Mesenchymal stem cell (in vitro differentiated cells and primary cell): Measurements from ENCODE around the gene MUC5B.

Source experiments
- DNase-seq: peaks from one replicate; pipeline ENCODE4 v3.0.0-alpha.2; 2013
- H2AFZ ChIP-seq: one replicate; pipeline ENCODE4 v1.6.1; 2013; ENCODE audit warnings: low read depth, mild to moderate bottlenecking, control low read depth, inconsistent platforms, low read length, moderate library complexity
- H2AK5ac ChIP-seq: 2 replicates; pipeline ENCODE4 v1.6.1; 2013; ENCODE audit warnings: low read length, moderate library complexity, mild to moderate bottlenecking, inconsistent platforms; ENCODE audit not compliant: severe bottlenecking
- H2BK120ac ChIP-seq: one replicate; pipeline ENCODE4 v1.6.1; 2013; ENCODE audit warnings: low read depth, mild to moderate bottlenecking, inconsistent platforms, low read length, moderate library complexity
- H2BK12ac ChIP-seq, 2 experiments: one replicate each; pipeline ENCODE4 v1.6.1; 2013; ENCODE audit warnings: inconsistent platforms in 2 of 2, low read length in 2 of 2, mild to moderate bottlenecking in 2 of 2, moderate library complexity in 2 of 2, control low read depth in 1 of 2
- H2BK15ac ChIP-seq: one replicate; pipeline ENCODE4 v1.6.1; 2013; ENCODE audit warnings: mild to moderate bottlenecking, low read depth, inconsistent platforms; ENCODE audit not compliant: poor library complexity, severe bottlenecking
- H2BK5ac ChIP-seq: 2 replicates; pipeline ENCODE4 v1.6.1; 2013; ENCODE audit warnings: low read depth, mild to moderate bottlenecking, low read length, control low read depth, inconsistent platforms; ENCODE audit not compliant: poor library complexity, severe bottlenecking
- H3K14ac ChIP-seq, 2 experiments: one replicate each; pipeline ENCODE4 v1.6.1; 2013; ENCODE audit warnings: inconsistent platforms in 2 of 2, low read length in 2 of 2, control low read depth in 1 of 2, mild to moderate bottlenecking in 1 of 2, moderate library complexity in 1 of 2
- H3K18ac ChIP-seq, 2 experiments: one replicate each; pipeline ENCODE4 v1.6.1; 2013; ENCODE audit warnings: inconsistent platforms in 2 of 2, low read length in 2 of 2, control low read depth in 1 of 2, low read depth in 1 of 2, mild to moderate bottlenecking in 1 of 2
- H3K23ac ChIP-seq, 2 experiments: one replicate each; pipeline ENCODE4 v1.6.1; 2013; ENCODE audit warnings: inconsistent platforms in 2 of 2, low read length in 2 of 2, mild to moderate bottlenecking in 2 of 2, moderate library complexity in 2 of 2, control low read depth in 1 of 2
- H3K27ac ChIP-seq: 2 replicates; pipeline ENCODE4 v1.5.1; 2013; ENCODE audit warnings: mild to moderate bottlenecking, moderate library complexity, low read length, control low read depth, inconsistent platforms; ENCODE audit not compliant: poor library complexity, severe bottlenecking
- H3K27me3 ChIP-seq, 2 experiments: 2 replicates each; pipeline versions ENCODE4 v1.6.1 to v1.7.0; 2013; ENCODE audit warnings: low read length in 2 of 2, mild to moderate bottlenecking in 2 of 2, moderate library complexity in 2 of 2, control low read depth in 1 of 2, inconsistent platforms in 1 of 2; ENCODE audit not compliant: control insufficient read depth in 1 of 2, insufficient read depth in 1 of 2
- H3K36me3 ChIP-seq, 2 experiments: 2 replicates each; pipeline versions ENCODE4 v1.6.1 to v1.7.0; 2013; ENCODE audit warnings: low read length in 2 of 2, control low read depth in 1 of 2, inconsistent platforms in 1 of 2, low read depth in 1 of 2, mild to moderate bottlenecking in 1 of 2; ENCODE audit not compliant: insufficient read depth in 2 of 2, control insufficient read depth in 1 of 2
- H3K4ac ChIP-seq, 2 experiments: one replicate each; pipeline ENCODE4 v1.6.1; 2013; ENCODE audit warnings: inconsistent platforms in 2 of 2, low read length in 2 of 2, mild to moderate bottlenecking in 2 of 2, moderate library complexity in 2 of 2, control low read depth in 1 of 2, low read depth in 1 of 2
- H3K4me1 ChIP-seq: 2 replicates; pipeline ENCODE4 v1.6.1; 2013; ENCODE audit warnings: low read depth, low read length, control low read depth; ENCODE audit not compliant: control insufficient read depth, insufficient read depth
- H3K4me2 ChIP-seq: 2 replicates; pipeline ENCODE4 v1.6.1; 2013; ENCODE audit warnings: low read length, mild to moderate bottlenecking, inconsistent platforms; ENCODE audit not compliant: poor library complexity, severe bottlenecking
- H3K4me3 ChIP-seq, 2 experiments: 2 replicates each; pipeline versions ENCODE4 v1.5.1 to v1.7.0; 2013; ENCODE audit warnings: low read length in 2 of 2, mild to moderate bottlenecking in 2 of 2, control low read depth in 1 of 2, low read depth in 1 of 2; ENCODE audit not compliant: insufficient read depth in 1 of 2
- H3K79me1 ChIP-seq: replicated peaks from 2 replicates; pipeline ENCODE4 v1.6.1; 2013; ENCODE audit warnings: mild to moderate bottlenecking, control low read depth, low read length, inconsistent platforms; ENCODE audit not compliant: poor library complexity, severe bottlenecking
- H3K9ac ChIP-seq: 2 replicates; pipeline ENCODE4 v1.7.0; 2013; ENCODE audit warnings: mild to moderate bottlenecking, low read length, moderate library complexity
- H3K9me3 ChIP-seq: 2 replicates; pipeline ENCODE4 v1.7.0; 2013; ENCODE audit warnings: mild to moderate bottlenecking, low read length; ENCODE audit not compliant: control insufficient read depth
- H4K8ac ChIP-seq: one replicate; pipeline ENCODE4 v1.6.1; 2013; ENCODE audit warnings: inconsistent platforms, mild to moderate bottlenecking, low read length, moderate library complexity
- H4K91ac ChIP-seq: one replicate; pipeline ENCODE4 v1.6.1; 2013; ENCODE audit warnings: mild to moderate bottlenecking, low read length, inconsistent platforms
- WGBS: methylation state at CpG from one replicate; pipeline ENCODE4 v1.1.7; 2013; ENCODE audit warnings: mixed read lengths; 5-methylcytosine and 5-hydroxymethylcytosine counted together

Gene MUC5B

DNA sequence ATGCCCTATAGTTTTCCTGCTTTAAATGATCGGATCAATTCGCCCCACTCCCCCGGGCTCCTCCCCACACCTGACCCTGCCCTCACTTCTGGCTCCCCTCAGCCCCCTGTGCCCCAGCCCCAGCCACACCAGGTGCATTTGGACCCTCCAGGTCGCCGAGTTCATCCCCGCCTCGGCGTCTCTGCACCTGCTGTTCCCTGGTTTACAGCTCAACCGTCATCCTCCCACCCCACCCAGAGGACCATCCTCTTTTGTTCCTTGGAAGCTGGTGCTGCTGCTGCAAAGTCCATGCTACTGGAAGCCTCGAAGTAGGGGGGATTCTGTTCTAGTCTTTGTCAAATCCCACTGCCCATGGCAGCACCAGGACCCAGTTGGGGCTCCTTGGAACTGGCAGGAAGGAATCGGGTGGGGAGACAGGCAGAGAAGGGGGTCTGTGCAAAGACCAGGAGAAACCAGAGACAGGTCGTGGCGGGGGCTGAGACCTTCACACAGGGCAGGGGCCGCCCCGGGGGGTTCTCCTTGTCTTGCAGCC, 4.5 kb upstream of the MUC5B start:
- WGBS, result 79% methylated on average over 14 of the region's 15 CpGs
- peaks cover 22% of the 10 kb centered on the region for H3K9me3 ChIP-seq
- no peak overlapping the region for H3K23ac ChIP-seq
- H3K9ac ChIP-seq, result no peak overlapping the region
- H2BK15ac ChIP-seq, result no peak overlapping the region
- no peaks in the 10 kb centered on the region for H3K36me3 ChIP-seq
- no peak overlapping the region for H4K91ac ChIP-seq
- H3K27ac ChIP-seq, result no peak overlapping the region
- H3K4ac ChIP-seq, result no peak overlapping the region
- H3K18ac ChIP-seq, result no peak overlapping the region
- H2AK5ac ChIP-seq, result no peak overlapping the region
- H4K8ac ChIP-seq, result no peak overlapping the region
- no peak overlapping the region for H2AFZ ChIP-seq
- no peak overlapping the region for H2BK120ac ChIP-seq
- no peak overlapping the region for H3K4me3 ChIP-seq
- no peaks in the 10 kb centered on the region for H3K79me1 ChIP-seq
- no peak overlapping the region for H2BK12ac ChIP-seq
- no peak for DNase-seq
- H2BK5ac ChIP-seq, result no peak overlapping the region
- no peak overlapping the region for H3K4me2 ChIP-seq
- H3K4me1 ChIP-seq, result no peaks in the 10 kb centered on the region
- H3K27me3 ChIP-seq, result peaks cover 10 to 40% of the 10 kb centered on the region in 2 experiments
- no peak overlapping the region for H3K14ac ChIP-seq

DNA sequence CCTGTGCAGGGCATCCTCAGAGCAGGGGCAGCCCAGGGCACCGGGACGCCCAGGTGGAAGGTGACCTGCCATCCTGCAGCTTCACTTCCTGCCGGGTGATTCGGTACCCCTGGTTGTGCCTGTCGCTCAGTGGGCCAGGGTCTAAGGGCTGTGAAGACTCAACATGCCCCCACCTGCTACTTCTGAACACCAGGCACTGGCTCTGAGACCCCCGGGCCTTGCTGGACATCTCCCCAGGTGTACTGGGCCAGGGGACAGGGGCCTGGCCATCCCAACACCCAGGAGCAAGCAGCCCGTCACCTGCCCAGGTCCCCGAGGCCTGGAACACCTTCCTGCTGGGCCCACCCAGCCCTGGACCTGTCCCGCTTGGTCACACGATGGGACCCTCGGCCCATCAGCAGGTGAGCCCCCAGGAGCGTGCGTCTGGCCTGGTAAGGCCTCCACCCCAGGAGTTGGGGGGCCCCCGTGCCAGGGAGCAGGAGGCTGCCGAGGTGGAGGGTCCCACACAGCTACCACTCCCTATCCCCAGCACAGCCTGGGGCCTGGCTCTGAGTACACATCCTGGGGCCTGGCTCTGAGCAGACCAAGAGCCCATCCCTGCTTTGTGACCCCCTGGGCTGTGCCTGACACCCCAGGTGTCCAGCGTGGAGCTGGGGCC, 3.9 kb upstream of the MUC5B start:
- H3K4me2 ChIP-seq, result no peak overlapping the region
- no peak overlapping the region for H3K23ac ChIP-seq
- WGBS, result 82% methylated on average over 15 of the region's 16 CpGs

DNA sequence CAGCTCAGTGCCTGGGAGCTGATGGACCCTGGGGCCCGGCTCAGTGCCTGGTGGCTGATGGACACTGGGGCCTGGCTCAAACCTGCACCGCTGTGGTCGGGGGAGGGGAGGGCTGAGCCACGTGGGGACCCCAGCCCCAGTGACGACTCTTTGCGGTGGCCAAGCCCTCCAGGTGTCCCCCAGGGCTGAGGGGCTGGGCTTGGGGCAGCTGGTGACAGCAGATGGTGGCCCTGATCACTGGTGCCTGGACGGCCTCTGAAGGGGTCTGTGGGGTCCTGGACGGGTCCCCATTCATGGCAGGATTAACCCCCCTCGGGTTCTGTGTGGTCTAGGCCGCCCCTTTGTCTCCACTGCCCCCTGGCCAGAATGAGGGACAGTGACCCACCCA, 3.4 kb upstream of the MUC5B start:
- H3K4me1 ChIP-seq, result no peaks in the 10 kb centered on the region
- no peak overlapping the region for H2BK15ac ChIP-seq
- no peak for DNase-seq
- H2BK12ac ChIP-seq, result no peak overlapping the region
- H3K27ac ChIP-seq, result no peak overlapping the region
- peaks cover 12% of the 10 kb centered on the region for H3K9me3 ChIP-seq
- no peak overlapping the region for H3K9ac ChIP-seq
- no peak overlapping the region for H2BK120ac ChIP-seq
- no peak overlapping the region for H4K91ac ChIP-seq
- no peaks in the 10 kb centered on the region for H3K79me1 ChIP-seq
- H3K23ac ChIP-seq, result no peak overlapping the region
- no peak overlapping the region for H3K4ac ChIP-seq
- H4K8ac ChIP-seq, result no peak overlapping the region
- no peaks in the 10 kb centered on the region for H3K36me3 ChIP-seq
- H2AK5ac ChIP-seq, result no peak overlapping the region
- no peak overlapping the region for H3K18ac ChIP-seq
- peaks cover 10 to 38% of the 10 kb centered on the region in 2 experiments for H3K27me3 ChIP-seq
- 73% methylated on average over 10 of the region's 10 CpGs for WGBS
- H2BK5ac ChIP-seq, result no peak overlapping the region
- no peak overlapping the region for H2AFZ ChIP-seq
- H3K14ac ChIP-seq, result no peak overlapping the region
- no peak overlapping the region for H3K4me3 ChIP-seq
- H3K4me2 ChIP-seq, result no peak overlapping the region

More for the DNA sequence above, 3.9 kb upstream of the MUC5B start:
- Histone ChIP-seq H2BK15ac (no peak overlapping the region), H3K4ac (no peak overlapping the region), H3K9me3 (peaks cover 17% of the 10 kb centered on the region), H2AK5ac (no peak overlapping the region), H4K8ac (no peak overlapping the region), H3K4me3 (no peak overlapping the region), H2BK12ac (no peak overlapping the region), H2BK5ac (no peak overlapping the region), H3K36me3 (no peaks in the 10 kb centered on the region), H3K79me1 (no peaks in the 10 kb centered on the region), H2BK120ac (no peak overlapping the region), H3K9ac (no peak overlapping the region), H2AFZ (no peak overlapping the region), H3K27ac (no peak overlapping the region), H4K91ac (no peak overlapping the region), H3K18ac (no peak overlapping the region), H3K14ac (no peak overlapping the region), H3K4me1 (no peaks in the 10 kb centered on the region), H3K27me3 (peaks cover 10 to 40% of the 10 kb centered on the region in 2 experiments)
- DNase-seq, result no peak

DNA sequence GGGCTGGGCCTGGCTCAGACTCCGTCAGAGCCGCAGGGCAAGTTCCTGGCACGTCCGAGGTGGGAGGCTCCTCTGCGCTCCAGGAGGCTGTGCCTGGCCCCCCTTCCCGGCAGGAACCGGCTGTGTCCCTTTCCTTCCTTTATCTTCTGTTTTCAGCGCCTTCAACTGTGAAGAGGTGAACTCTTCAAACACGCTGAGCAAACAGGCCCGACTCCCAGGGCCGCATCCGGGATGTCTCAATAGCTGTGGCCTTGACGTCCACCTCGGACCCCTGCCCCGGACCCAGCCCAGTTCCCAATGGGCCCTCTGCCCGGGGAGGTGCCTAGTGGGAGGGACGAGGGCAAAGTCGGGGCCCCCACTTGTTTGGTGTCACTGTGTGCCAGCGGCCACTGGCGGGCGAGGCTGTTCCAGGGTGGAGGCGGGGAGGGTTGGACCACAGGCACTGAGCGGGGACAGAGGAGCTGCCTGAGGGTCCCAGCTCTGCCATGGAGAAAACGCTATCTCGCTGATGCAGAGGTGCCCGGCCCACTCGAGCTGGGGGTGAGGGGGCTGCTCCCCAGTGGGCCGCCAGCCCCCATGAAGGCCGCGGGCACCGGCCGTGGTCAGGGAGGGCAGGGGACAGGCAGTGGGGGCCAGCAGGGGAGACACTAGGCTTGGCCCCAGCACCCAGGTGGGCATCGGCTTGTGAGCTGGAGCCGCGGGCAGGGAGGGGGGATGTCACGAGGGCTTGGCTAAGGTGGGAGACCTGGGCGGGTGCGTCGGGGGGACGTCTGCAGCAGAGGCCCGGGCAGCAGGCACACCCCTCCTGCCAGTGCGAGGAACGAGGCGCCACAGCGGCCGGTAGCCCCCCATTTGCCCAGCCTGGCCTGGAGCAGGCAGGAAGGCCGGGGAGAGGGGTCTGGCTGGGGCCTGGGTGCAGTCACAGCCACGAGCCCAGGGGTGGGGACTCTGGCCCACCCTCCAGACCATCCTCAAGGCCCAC, 2.7 kb upstream of the MUC5B start:
- Histone ChIP-seq H3K36me3 (no peaks in the 10 kb centered on the region), H3K4me3 (no peak overlapping the region), H2BK15ac (no peak overlapping the region), H2BK120ac (no peak overlapping the region), H2BK5ac (no peak overlapping the region), H3K23ac (no peak overlapping the region), H3K27ac (no peak overlapping the region), H2AFZ (no peak overlapping the region), H3K4ac (no peak overlapping the region), H3K9me3 (peaks cover 5% of the 10 kb centered on the region), H3K9ac (no peak overlapping the region), H4K91ac (no peak overlapping the region), H3K18ac (no peak overlapping the region), H3K27me3 (peaks cover 10 to 36% of the 10 kb centered on the region in 2 experiments), H3K4me1 (no peaks in the 10 kb centered on the region), H2AK5ac (no peak overlapping the region), H3K4me2 (no peak overlapping the region), H3K14ac (no peak overlapping the region), H3K79me1 (no peaks in the 10 kb centered on the region), H2BK12ac (no peak overlapping the region), H4K8ac (no peak overlapping the region)
- no peak for DNase-seq
- 87% methylated on average over 45 of the region's 48 CpGs for WGBS
